22Rv1 (cell line): Measurements from ENCODE around the gene EEF1AKMT1.

ENCODE experiments used
- CTCF ChIP-seq: fragments of 450-650 bp; IDR thresholded peaks from 2 replicates; pipeline ENCODE4 v1.5.1; 2017; ENCODE audit warnings: mild to moderate bottlenecking
- ZFX ChIP-seq: fragments of 450-650 bp; IDR thresholded peaks from 2 replicates; pipeline ENCODE4 v1.6.1; 2017; ENCODE audit warnings: antibody characterized with exemption, borderline replicate concordance

DNA sequence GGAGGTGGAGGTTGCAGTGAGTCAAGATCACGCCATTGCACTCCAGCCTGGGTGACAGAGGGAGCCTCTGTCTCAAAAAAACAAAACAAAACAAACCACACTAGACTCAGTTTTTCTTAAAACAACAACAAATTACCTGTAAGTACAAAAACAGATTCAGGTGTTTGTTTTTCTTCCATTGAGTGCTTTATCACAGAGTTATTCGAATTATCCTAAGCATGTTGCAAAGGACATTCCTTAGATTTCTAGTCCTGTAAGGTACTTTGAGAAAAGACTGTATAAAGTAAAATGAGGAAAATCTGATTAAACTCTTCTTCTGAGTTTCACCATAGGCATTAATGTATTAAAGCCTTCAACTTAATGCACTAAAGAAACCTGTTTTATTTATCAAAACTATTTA lies 2.2 kb upstream of the EEF1AKMT1 start:
- no peak for TF ChIP-seq CTCF
- TF ChIP-seq ZFX, result no peak
